KOPT-K1 (cell line): ENCODE data around the gene PRKCI.
A peak's percentile ranks its signal among the peaks of the same experiment; 100 is the strongest.
"Not testable (repeated sequence)": the region's sequence is repeated elsewhere in the genome, so short reads cannot be mapped to it uniquely, and the experiment has no call there.

ENCODE experiments used
- H3K27ac ChIP-seq: fragments of 200-600 bp; sonication (generic); 2 replicates; pipeline ENCODE4 v1.5.1; 2016; ENCODE audit warnings: antibody characterized with exemption, mild to moderate bottlenecking, low read depth, low read length; ENCODE audit not compliant: poor library complexity, severe bottlenecking
- H3K36me3 ChIP-seq: fragments of 200-600 bp; sonication (generic); 2 replicates; pipeline ENCODE4 v1.5.1; 2017; ENCODE audit warnings: antibody characterized with exemption, mild to moderate bottlenecking, low read length, moderate library complexity; ENCODE audit not compliant: insufficient read depth
- H3K9me3 ChIP-seq: fragments of 200-600 bp; sonication (generic); 2 replicates; pipeline ENCODE4 v1.5.1; 2017; ENCODE audit warnings: antibody characterized with exemption, low read length, mild to moderate bottlenecking; ENCODE audit not compliant: insufficient read depth, poor library complexity, severe bottlenecking

PRKCI gene

GRCh38 chr3:170256597-170256996 lies 34.4 kb downstream of the PRKCI start:
- H3K36me3 ChIP-seq, result peaks cover 14% of the 10 kb centered on the region
- H3K9me3 ChIP-seq, result peaks cover 9% of the 10 kb centered on the region
- no peak overlapping the region for H3K27ac ChIP-seq

DNA sequence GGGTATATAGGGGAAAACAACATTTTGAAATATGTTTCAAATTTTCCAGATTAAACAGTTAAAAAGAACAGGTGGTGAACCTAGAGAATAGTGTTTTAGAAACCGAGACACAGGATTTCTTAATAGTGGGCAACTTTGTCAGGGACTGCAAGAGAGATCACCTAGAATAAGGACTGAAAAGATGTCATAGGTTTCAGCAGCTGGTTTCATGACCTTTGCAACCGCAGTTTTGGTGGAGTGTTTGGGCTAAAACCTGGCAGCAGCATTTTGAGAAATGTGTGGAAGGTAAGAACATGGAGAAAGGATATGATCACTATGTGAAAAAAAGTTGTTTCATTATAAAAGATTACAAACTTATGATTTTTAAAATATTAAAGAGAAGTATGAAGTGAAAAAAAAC lies 34.9 kb downstream of the PRKCI start:
- H3K36me3 ChIP-seq, result peaks cover 14% of the 10 kb centered on the region
- H3K9me3 ChIP-seq, result peaks cover 9% of the 10 kb centered on the region
- H3K27ac ChIP-seq, result no peak overlapping the region

DNA sequence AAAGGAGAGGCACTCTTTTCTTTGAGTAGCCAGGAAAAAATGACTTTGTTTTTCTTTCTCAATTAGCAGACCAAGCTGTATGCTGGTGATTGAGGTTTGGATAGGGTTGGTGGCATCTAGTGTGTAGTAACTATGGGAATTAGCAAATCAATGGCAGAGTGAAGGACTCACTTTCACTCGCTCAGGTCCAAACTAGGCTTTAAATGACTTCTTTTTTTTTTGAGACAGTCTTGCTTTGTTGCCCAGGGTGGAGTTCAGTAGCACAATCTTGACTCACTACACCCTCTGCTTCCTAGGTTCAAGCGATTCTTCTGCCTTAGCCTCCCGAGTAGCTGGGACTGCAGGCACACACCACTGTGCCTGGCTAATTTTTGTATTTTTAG lies 35.9 kb downstream of the PRKCI start:
- Histone ChIP-seq H3K27ac (no peak overlapping the region), H3K36me3 (peaks cover 14% of the 10 kb centered on the region), H3K9me3 (peaks cover 9% of the 10 kb centered on the region)

GRCh38 chr3:170259907-170260306 lies 37.7 kb downstream of the PRKCI start:
- Histone ChIP-seq H3K27ac (no peak overlapping the region), H3K9me3 (peaks cover 9% of the 10 kb centered on the region), H3K36me3 (peaks cover 32% of the 10 kb centered on the region)

- Histone ChIP-seq H3K36me3 (peaks cover 60% of the 10 kb centered on the region), H3K27ac (no peak overlapping the region), H3K9me3 (no peaks in the 10 kb centered on the region)
Observed at GRCh38 chr3:170267793-170268192, 45.6 kb downstream of the PRKCI start.

GRCh38 chr3:170269673-170270254 lies 47.5 kb downstream of the PRKCI start:
- H3K27ac ChIP-seq, H3K9me3 ChIP-seq: not testable (repeated sequence)
- peaks cover 55% of the 10 kb centered on the region for H3K36me3 ChIP-seq

DNA sequence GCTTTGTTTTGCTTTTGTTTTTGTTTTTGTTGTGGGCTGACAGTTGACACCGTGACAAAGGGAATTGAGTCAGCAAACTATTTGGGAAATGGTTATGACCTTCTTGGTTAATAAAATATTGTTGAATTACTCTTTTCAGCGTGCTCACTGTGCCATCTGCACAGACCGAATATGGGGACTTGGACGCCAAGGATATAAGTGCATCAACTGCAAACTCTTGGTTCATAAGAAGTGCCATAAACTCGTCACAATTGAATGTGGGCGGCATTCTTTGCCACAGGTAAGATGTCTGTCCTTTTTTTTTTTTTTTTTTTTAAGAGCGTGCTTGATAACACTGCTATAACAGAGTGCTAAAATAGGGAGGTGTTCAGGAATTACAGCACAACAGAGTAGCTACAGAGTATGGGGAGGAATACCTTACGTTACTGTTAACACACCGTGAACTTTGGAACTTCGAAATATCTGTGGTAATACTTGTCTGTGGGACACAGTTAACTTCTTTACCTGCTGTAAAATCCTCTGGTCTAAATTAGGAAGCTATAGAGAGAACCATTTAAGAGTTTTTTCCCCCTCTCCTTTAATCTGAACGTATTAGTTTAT lies 48.2 kb downstream of the PRKCI start:
- peaks cover 51% of the 10 kb centered on the region for H3K36me3 ChIP-seq
- no peak overlapping the region for H3K27ac ChIP-seq
- H3K9me3 ChIP-seq, result no peaks in the 10 kb centered on the region

DNA sequence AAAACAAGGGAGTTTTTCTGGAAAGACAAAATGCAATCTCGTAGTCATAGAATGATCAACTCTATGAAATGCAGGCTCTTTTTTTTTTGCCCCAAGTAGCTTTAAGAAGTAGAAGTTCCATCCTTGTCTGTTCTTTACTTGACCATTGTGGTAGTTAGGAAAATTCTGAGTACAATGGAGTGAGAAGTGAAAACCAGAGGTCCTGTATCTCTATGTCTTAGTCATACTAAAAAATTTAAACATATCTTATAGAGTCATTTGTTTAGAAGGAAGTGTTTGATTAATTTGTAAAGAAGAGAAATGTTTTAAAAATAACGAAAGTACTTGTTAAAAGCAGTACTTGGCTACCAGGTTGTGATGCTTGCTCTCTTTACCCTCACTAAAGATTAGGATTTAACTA lies 52.4 kb downstream of the PRKCI start:
- H3K9me3 ChIP-seq, result no peaks in the 10 kb centered on the region
- peaks cover 48% of the 10 kb centered on the region for H3K36me3 ChIP-seq
- no peak overlapping the region for H3K27ac ChIP-seq

DNA sequence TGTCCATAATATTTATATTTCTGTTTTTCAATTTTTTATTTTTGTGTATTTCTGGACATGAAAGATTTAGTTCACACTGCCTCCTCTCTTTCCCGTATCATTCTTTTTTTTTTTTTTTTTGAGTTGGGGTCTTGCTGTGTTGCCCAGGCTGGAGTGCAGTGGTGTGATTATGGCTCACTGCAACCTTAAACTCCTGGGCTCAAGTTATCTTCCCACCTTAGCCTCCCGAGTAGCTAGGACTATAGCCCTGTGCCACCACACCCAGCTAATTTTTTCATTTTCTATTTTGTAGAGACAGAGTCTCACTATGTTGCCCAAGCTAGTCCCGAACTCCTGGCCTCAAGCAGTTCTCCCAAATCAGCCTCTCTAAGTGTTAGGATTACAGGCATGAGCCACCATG lies 53.6 kb downstream of the PRKCI start:
- no peaks in the 10 kb centered on the region for H3K9me3 ChIP-seq
- no peak overlapping the region for H3K27ac ChIP-seq
- H3K36me3 ChIP-seq, result peaks cover 47% of the 10 kb centered on the region

GRCh38 chr3:170277311-170277710 lies 55.1 kb downstream of the PRKCI start:
- not testable (repeated sequence) for H3K9me3 ChIP-seq
- peaks cover 46% of the 10 kb centered on the region for H3K36me3 ChIP-seq
- H3K27ac ChIP-seq, result peak overlapping the region; percentile 32

DNA sequence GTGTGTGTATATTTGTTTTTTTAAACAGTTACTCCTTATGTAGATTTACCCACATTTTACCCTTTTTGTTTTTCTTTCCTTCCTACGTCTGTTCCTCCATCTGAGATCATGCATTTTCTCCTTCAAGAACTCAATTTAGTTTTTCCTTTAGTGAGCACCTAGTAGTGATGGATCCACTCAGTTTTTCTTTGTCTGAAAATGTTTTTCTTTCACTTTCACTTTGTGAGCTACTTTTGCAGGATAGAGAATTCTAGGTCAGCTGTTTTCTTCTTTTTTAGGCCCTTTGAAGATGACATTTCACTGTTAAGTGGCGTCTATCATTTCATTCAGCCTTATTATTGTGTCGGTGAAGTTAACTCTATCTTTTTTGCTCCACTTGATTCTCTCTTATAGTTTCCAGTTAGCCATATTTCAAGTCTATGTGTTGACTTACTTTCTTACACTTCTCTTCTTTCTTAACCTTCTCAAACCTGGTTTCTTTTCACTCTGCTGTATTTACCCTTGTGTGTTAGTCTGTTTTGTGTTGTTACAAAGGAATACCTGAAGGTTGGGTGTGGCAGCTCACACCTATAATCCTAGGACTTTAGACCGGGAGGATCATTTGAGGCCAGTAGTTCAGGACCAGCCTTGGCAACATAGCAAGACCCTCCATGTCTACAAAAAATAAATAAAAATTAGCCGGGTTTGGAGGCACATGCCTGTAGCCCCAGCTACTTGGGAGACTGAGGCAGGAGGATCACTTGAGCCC lies 55.8 kb downstream of the PRKCI start:
- peak overlapping the region; percentile 32 for H3K27ac ChIP-seq
- H3K36me3 ChIP-seq, result peaks cover 40% of the 10 kb centered on the region
- no peaks in the 10 kb centered on the region for H3K9me3 ChIP-seq

GRCh38 chr3:170278627-170279026 lies 56.4 kb downstream of the PRKCI start:
- Histone ChIP-seq H3K9me3 (no peaks in the 10 kb centered on the region), H3K36me3 (peaks cover 35% of the 10 kb centered on the region), H3K27ac (no peak overlapping the region)

- H3K27ac ChIP-seq, result no peak overlapping the region
- peaks cover 28% of the 10 kb centered on the region for H3K36me3 ChIP-seq
- H3K9me3 ChIP-seq, result no peaks in the 10 kb centered on the region
Observed at GRCh38 chr3:170290194-170290593, 68.0 kb downstream of the PRKCI start.

DNA sequence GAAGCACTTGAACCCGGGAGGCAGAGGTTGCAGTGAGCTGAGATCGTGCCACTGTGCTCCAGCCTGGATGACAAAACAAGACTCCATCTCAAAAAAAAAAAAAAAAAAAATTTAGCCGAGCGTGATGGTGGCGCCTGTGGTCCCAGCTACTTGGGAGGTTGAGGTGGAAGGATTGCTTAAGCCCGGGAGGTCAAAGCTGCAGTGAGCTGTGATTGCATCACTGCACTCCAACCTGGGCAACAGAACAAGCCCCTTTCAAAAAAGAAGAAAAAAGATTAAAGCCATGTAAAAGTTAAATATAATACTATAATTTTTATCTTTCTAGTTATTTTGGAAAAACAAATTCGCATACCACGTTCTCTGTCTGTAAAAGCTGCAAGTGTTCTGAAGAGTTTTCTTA lies 73.4 kb downstream of the PRKCI start:
- H3K27ac ChIP-seq, result no peak overlapping the region

DNA sequence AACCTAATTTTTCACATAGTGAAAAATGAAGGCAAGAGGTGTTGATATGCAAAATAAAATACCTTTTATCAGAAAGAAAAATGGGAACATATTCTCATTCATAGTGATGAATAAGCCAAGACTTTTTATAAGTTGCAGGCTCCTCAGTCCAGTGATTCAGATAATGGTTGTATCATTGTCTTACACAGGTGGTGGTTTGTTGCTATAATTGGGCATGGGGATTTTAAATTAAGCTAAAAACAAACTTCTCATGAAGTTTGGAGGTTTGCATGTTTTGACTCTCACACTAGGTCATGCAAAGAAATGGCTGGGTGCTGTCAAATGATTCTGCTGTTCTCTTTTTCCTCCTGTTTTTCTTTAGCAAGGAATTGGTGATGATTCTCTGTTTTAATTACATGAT lies 74.5 kb downstream of the PRKCI start:
- H3K36me3 ChIP-seq, result peaks cover 35% of the 10 kb centered on the region
- H3K9me3 ChIP-seq, result no peaks in the 10 kb centered on the region
- H3K27ac ChIP-seq, result no peak overlapping the region

More for the DNA sequence above, 73.4 kb downstream of the PRKCI start:
- Histone ChIP-seq H3K9me3 (no peaks in the 10 kb centered on the region), H3K36me3 (peaks cover 32% of the 10 kb centered on the region)

- peaks cover 26% of the 10 kb centered on the region for H3K36me3 ChIP-seq
- no peak overlapping the region for H3K27ac ChIP-seq
- H3K9me3 ChIP-seq, result no peaks in the 10 kb centered on the region
Observed at GRCh38 chr3:170301405-170301804, 79.2 kb downstream of the PRKCI start.
